Middle frontal gyrus (tissue), 1 donor: ENCODE measurements around the gene SH3GL1.

Experiments
- DNase-seq: peaks from one replicate; pipeline ENCODE4 v3.0.0-alpha.2; 2015; ENCODE audit warnings: low spot score; ENCODE audit errors: extremely low spot score

The SH3GL1 gene

GRCh38 chr19:4319067-4319718 lies 81.2 kb downstream of the SH3GL1 start:
- no peak for DNase-seq

- DNase-seq: no peak
Observed at GRCh38 chr19:4318460-4318859, 81.9 kb downstream of the SH3GL1 start.

- no peak for DNase-seq
Observed at GRCh38 chr19:4316956-4317355, 83.4 kb downstream of the SH3GL1 start.

GRCh38 chr19:4313847-4314490 lies 86.4 kb downstream of the SH3GL1 start:
- DNase-seq: no peak
